IMR-90 (cell line): Measurements from ENCODE around the gene TMEM130. TPM values are rescaled to one million over a fixed set of nuclear protein-coding genes. Genes with fewer than 3 reads are reported as not detected.

Source experiments
- ATAC-seq: fragments of 200-7000 bp; cut with Tn5 transposase; 2 replicates; pipeline ENCODE4 v1.9.1; 2020; ENCODE audit warnings: low read depth, mild to moderate bottlenecking, moderate library complexity
- BruUV-seq: library from RNA; stranded (reverse); fragments of 400-500 nt; replicated peaks from 2 replicates; lab custom pipeline; 2021; lab: Mats Ljungman, UMichigan
- CTCF ChIA-PET: fragments of 300-600 bp; formaldehyde crosslinking; extraction: SDS; loops from one replicate; lab custom pipeline; 2021; ENCODE audit warnings: antibody characterized with exemption; lab: Yijun Ruan, JAX
- POLR2A ChIA-PET: fragments of 300-600 bp; sonication (Branson Sonifier 250); formaldehyde crosslinking; loops from one replicate; lab custom pipeline; 2022; ENCODE audit warnings: antibody characterized with exemption; ENCODE audit not compliant: unreplicated experiment; lab: Charles Lee
- DNase-seq: peaks from one replicate; pipeline ENCODE4 v3.0.0; 2013
- H2AFZ ChIP-seq: replicated peaks from 2 replicates; pipeline ENCODE3; 2013; ENCODE audit warnings: low read length, mild to moderate bottlenecking; ENCODE audit not compliant: poor library complexity
- H2AK5ac ChIP-seq: 2 replicates; pipeline ENCODE4 v1.6.1; 2013; ENCODE audit warnings: low read depth, low read length, inconsistent platforms
- H2AK9ac ChIP-seq: replicated peaks from 2 replicates; pipeline ENCODE3; 2013; ENCODE audit warnings: mild to moderate bottlenecking, low read depth, low read length, moderate library complexity; ENCODE audit not compliant: poor library complexity
- H2BK120ac ChIP-seq: 2 replicates; pipeline ENCODE4 v1.6.1; 2013; ENCODE audit warnings: low read depth, low read length, inconsistent platforms
- H2BK15ac ChIP-seq: 3 replicates; pipeline ENCODE4 v1.6.1; 2013; ENCODE audit warnings: low read depth, low read length, inconsistent platforms
- H2BK20ac ChIP-seq: 2 replicates; pipeline ENCODE4 v1.6.1; 2013; ENCODE audit warnings: low read depth, mild to moderate bottlenecking, inconsistent platforms, low read length, moderate library complexity
- H2BK5ac ChIP-seq: 2 replicates; pipeline ENCODE4 v1.6.1; 2013; ENCODE audit warnings: mild to moderate bottlenecking, low read depth, low read length, inconsistent platforms; ENCODE audit not compliant: poor library complexity, severe bottlenecking
- H3K14ac ChIP-seq: replicated peaks from 2 replicates; pipeline ENCODE4 v1.6.1; 2013; ENCODE audit warnings: low read depth, low read length, inconsistent platforms
- H3K18ac ChIP-seq: 2 replicates; pipeline ENCODE4 v1.6.1; 2013; ENCODE audit warnings: low read depth, low read length, control low read depth
- H3K23ac ChIP-seq: 2 replicates; pipeline ENCODE4 v1.6.1; 2013; ENCODE audit warnings: low read depth, low read length, inconsistent platforms
- H3K27ac ChIP-seq: 2 replicates; pipeline ENCODE4 v1.5.1; 2013; ENCODE audit warnings: mild to moderate bottlenecking, control low read depth, low read length; ENCODE audit not compliant: insufficient read depth
- H3K27me3 ChIP-seq: 2 replicates; pipeline ENCODE4 v1.6.1; 2013; ENCODE audit warnings: low read length; ENCODE audit not compliant: control insufficient read depth, insufficient read depth
- H3K36me3 ChIP-seq: 2 replicates; pipeline ENCODE4 v1.6.1; 2013; ENCODE audit warnings: low read length, mixed read lengths; ENCODE audit not compliant: control insufficient read depth, insufficient read depth
- H3K4ac ChIP-seq: 2 replicates; pipeline ENCODE4 v1.6.1; 2013; ENCODE audit warnings: low read depth, low read length, inconsistent platforms
- H3K4me1 ChIP-seq: 2 replicates; pipeline ENCODE4 v1.6.1; 2013; ENCODE audit warnings: low read length, mixed read lengths; ENCODE audit not compliant: control insufficient read depth, insufficient read depth
- H3K4me2 ChIP-seq: 2 replicates; pipeline ENCODE4 v1.6.1; 2013; ENCODE audit warnings: low read depth, mild to moderate bottlenecking, control low read depth, low read length, moderate library complexity
- H3K4me3 ChIP-seq: 2 replicates; pipeline ENCODE4 v1.5.1; 2013; ENCODE audit warnings: low read depth, mild to moderate bottlenecking, control low read depth, low read length, moderate library complexity; ENCODE audit not compliant: insufficient read depth
- H3K56ac ChIP-seq: 2 replicates; pipeline ENCODE4 v1.6.1; 2013; ENCODE audit warnings: low read length, inconsistent platforms; ENCODE audit not compliant: insufficient read depth; ENCODE audit errors: extremely low read depth
- H3K79me1 ChIP-seq, 2 experiments: 2 replicates each; pipeline ENCODE4 v1.6.1; 2013; ENCODE audit warnings: low read length in 2 of 2, inconsistent platforms in 1 of 2, low read depth in 1 of 2
- H3K9ac ChIP-seq: 2 replicates; pipeline ENCODE4 v1.6.1; 2013; ENCODE audit warnings: low read depth, low read length, control low read depth
- H3K9me1 ChIP-seq: 2 replicates; pipeline ENCODE4 v1.6.1; 2013; ENCODE audit warnings: low read length, inconsistent platforms; ENCODE audit not compliant: insufficient read depth
- H3K9me3 ChIP-seq: 2 replicates; pipeline ENCODE4 v1.6.1; 2013; ENCODE audit warnings: low read length; ENCODE audit not compliant: control insufficient read depth, insufficient read depth
- H4K20me1 ChIP-seq: 2 replicates; pipeline ENCODE4 v1.6.1; 2013; ENCODE audit warnings: low read length, inconsistent platforms; ENCODE audit not compliant: insufficient read depth
- H4K5ac ChIP-seq: 2 replicates; pipeline ENCODE4 v1.6.1; 2013; ENCODE audit warnings: mild to moderate bottlenecking, low read depth, low read length, control low read depth
- H4K8ac ChIP-seq, 2 experiments: 2 replicates each; pipeline ENCODE4 v1.6.1; 2013; ENCODE audit warnings: low read depth in 2 of 2, low read length in 2 of 2, control low read depth in 1 of 2, inconsistent platforms in 1 of 2
- H4K91ac ChIP-seq: 2 replicates; pipeline ENCODE4 v1.6.1; 2013; ENCODE audit warnings: low read depth, low read length, inconsistent platforms; ENCODE audit not compliant: insufficient read depth
- MAFK ChIP-seq: IDR thresholded peaks from 2 replicates; pipeline ENCODE4 v1.6.1; 2012; ENCODE audit warnings: low read depth, low read length, improper control_type of control experiment
- NFE2L2 ChIP-seq: fragments of 150-350 bp; IDR thresholded peaks from 2 replicates; pipeline ENCODE4 v1.6.1; 2016; ENCODE audit warnings: low read depth, mild to moderate bottlenecking, low read length
- WGBS, 2 experiments: methylation state at CpG; one replicate each; pipeline versions ENCODE4 v1.1.5 to v1.1.7; 2013; ENCODE audit warnings: missing lambda C conversion rate in 2 of 2; ENCODE audit not compliant: insufficient read length in 1 of 2; ENCODE audit errors: extremely low coverage in 2 of 2; 5-methylcytosine and 5-hydroxymethylcytosine counted together
- dilution Hi-C: fragments of 300-500 bp; cut with HindIII; formaldehyde crosslinking; loops from one replicate; pipeline ENCODE4 v1.14.3; 2018; ENCODE audit warnings: low sequenced_read_pairs; ENCODE audit not compliant: unreplicated experiment
- in situ Hi-C: fragments of 300-500 bp; cut with MboI; formaldehyde crosslinking; loops from 3 replicates; pipeline ENCODE4 v1.14.3; 2019; ENCODE audit warnings: low sequenced_read_pairs, inconsistent platforms, mixed read lengths
- intact Hi-C: fragments of 100-400 bp; cut with micrococcal nuclease; formaldehyde crosslinking; loops from 2 replicates; pipeline ENCODE4 v1.10.0; 2022
- polyA plus RNA-seq, 3 experiments: library from polyadenylated mRNA; depleted of rRNA; stranded (reverse); fragments of >200 nt; gene quantifications; 2 replicates each; pipeline ENCODE4 v1.2.3, GENCODE V29; 2012; ENCODE audit warnings: low replicate concordance in 1 of 3
- total RNA-seq: library from RNA; depleted of rRNA; stranded (reverse); fragments of >200 nt; gene quantifications from 2 replicates; pipeline ENCODE4 v1.2.3, GENCODE V29; 2012

Gene TMEM130
- total and polyA plus RNA-seq, 2 of the 4 experiments (the other 2 are of a cell fraction): 1.1 to 14.8 TPM

GRCh38 chr7:98816967-98817710 is 52.7 kb downstream of the TMEM130 start:
- 0 out of 2 replicates have a peak, but pooled peaks have one; percentile 5 for TF ChIP-seq MAFK
- no peak for TF ChIP-seq NFE2L2
- H2AK9ac ChIP-seq: no peak overlapping the region
- CTCF ChIA-PET: no interaction called here
- H2BK120ac ChIP-seq: no peak overlapping the region
- POLR2A ChIA-PET: no interaction called here
- no peak overlapping the region for H3K23ac ChIP-seq
- peak overlapping the region; percentile 79 for H2BK5ac ChIP-seq
- H3K27ac ChIP-seq: no peak overlapping the region
- no peak overlapping the region for H3K9ac ChIP-seq
- dilution Hi-C loops: no loop called here
- no peak overlapping the region for H3K56ac ChIP-seq
- no TSS peak for BruUV-seq
- WGBS, 2 experiments: 88% methylated on average over 2 of the region's 3 CpGs; no CpG with 5 or more reads in 1 of the 2 experiments
- no peaks in the 10 kb centered on the region for H3K4me1 ChIP-seq
- H2BK20ac ChIP-seq: no peak overlapping the region
- no peak overlapping the region for H3K14ac ChIP-seq
- H3K18ac ChIP-seq: no peak overlapping the region
- H3K27me3 ChIP-seq: peaks cover 4% of the 10 kb centered on the region
- no peak overlapping the region for H4K5ac ChIP-seq
- H4K20me1 ChIP-seq: no peaks in the 10 kb centered on the region
- no peak overlapping the region for H3K4me2 ChIP-seq
- H3K4me3 ChIP-seq: no peak overlapping the region
- no peak overlapping the region for H4K8ac ChIP-seq
- no peaks in the 10 kb centered on the region for H3K79me1 ChIP-seq
- no peaks in the 10 kb centered on the region for H3K36me3 ChIP-seq
- H2AK5ac ChIP-seq: no peak overlapping the region
- no peak overlapping the region for H2AFZ ChIP-seq
- no peak for DNase-seq
- in situ Hi-C loops: no loop called here
- no peak for ATAC-seq
- H3K9me1 ChIP-seq: no peaks in the 10 kb centered on the region
- no peak overlapping the region for H4K91ac ChIP-seq
- H3K9me3 ChIP-seq: no peaks in the 10 kb centered on the region
- H2BK15ac ChIP-seq: no peak overlapping the region
- no peak overlapping the region for H3K4ac ChIP-seq
- intact Hi-C loops: no loop called here
